Activated T-cell treated with anti-CD3 and anti-CD28 coated beads for 48 hours (primary cell): Measurements from ENCODE around the gene NCBP3.
"Not testable (repeated sequence)": the region's sequence is repeated elsewhere in the genome, so short reads cannot be mapped to it uniquely, and the experiment has no call there.

Experiments used
- DNase-seq: peaks from one replicate; pipeline ENCODE4 v3.0.0-alpha.2; 2020; ENCODE audit warnings: low read depth

The NCBP3 gene

GRCh38 chr17:3792481-3792880 is 53.6 kb downstream of the NCBP3 start:
- DNase-seq, result no peak

GRCh38 chr17:3788200-3788599 is 57.8 kb downstream of the NCBP3 start:
- no peak for DNase-seq

GRCh38 chr17:3785323-3785722 is 60.7 kb downstream of the NCBP3 start:
- not testable (repeated sequence) for DNase-seq

DNA sequence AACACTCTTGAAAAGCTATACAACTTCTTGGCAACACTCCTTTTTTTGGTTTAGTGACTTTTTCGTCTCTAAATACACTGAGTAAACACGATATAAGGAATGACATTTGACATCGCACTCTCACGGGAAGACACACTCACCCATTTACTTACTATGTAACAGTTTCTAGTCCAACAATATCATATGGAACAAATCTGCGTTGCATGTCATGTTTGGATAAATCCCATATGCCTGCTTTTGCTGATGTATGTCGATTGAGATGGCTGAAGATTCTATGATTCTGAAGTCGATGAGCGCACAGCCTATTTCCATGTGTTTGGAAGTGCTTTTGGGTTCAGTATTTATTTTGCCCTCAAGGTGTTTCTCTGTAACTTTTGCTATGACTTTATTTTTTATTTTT is 63.3 kb downstream of the NCBP3 start:
- DNase-seq, result no peak

GRCh38 chr17:3780986-3781385 is 65.1 kb downstream of the NCBP3 start:
- no peak for DNase-seq

DNA sequence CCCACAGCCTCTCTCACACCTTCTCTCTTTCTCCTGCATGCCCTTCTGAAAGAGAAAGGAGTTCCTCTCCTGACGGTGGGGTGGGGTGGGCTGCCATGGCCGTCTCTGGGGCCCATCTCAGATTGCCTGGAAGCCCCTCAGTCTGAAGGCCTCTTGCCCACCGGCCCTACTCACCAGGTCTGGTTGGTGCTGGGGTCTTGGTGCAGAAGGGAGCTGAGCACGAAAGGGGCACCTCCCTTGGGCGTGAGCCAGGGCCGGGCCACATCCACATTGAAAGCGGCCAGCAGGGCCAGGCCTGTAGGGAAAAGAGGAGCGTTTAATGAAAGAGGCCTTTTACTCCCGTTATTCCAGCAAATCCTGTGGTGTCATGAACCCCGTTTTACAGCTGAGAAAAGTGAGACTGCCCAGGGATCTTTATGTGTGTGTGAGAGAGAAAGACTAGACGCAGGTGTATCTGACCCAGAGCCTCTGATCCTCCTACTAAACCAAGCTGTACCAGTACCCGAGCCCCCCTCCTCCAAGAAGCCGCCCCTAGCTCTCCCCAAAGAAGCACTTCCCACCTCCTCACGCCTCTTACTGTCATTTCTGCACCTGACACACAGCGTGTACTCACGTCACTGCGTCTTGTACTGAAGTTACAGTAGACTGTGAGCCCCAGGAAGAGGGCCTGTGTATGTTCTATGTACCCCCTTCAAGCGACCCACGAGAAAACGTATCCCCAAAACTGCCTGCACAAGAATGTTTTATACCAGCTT is 68.5 kb downstream of the NCBP3 start:
- no peak for DNase-seq

- no peak for DNase-seq
Observed at GRCh38 chr17:3773966-3774365, 72.1 kb downstream of the NCBP3 start.

DNA sequence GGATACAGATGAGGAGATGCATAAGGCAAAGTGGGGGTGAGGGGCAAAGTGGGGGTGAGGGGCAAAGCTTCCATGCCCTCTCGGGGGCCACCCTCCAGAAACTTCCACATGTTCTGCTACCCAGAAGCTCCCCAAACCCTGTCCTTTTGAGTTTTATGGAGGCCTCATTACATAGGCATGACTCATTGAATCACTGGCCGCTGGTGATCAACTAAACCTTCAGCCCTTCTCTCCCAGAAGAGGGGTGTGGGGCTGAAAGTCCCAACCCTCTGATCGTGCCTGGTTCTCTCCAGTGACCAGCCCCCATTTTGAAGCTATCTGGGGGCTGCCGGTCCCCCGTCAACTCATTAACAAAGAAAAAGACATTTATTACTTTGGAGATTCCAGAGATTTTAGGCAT is 72.5 kb downstream of the NCBP3 start:
- no peak for DNase-seq

DNA sequence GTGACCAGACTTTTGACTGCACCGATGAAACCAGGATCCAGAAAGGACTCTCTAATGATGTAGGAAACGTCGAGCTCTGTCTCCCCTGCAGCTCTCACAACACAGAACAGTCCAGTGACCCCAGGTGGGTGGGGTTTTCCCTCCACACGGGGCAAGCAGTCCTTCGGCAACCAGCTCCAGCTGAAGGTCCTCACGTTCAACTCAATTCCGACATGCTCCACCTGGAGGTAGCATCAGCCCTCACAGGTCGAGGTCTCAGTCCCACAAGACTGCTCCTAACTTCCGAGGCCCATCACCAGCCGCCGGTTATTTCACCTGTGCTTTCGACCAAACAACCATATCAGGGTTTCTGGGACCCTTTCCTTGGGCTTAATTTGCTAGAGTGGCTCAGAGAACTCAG is 73.3 kb downstream of the NCBP3 start:
- DNase-seq, result no peak

DNA sequence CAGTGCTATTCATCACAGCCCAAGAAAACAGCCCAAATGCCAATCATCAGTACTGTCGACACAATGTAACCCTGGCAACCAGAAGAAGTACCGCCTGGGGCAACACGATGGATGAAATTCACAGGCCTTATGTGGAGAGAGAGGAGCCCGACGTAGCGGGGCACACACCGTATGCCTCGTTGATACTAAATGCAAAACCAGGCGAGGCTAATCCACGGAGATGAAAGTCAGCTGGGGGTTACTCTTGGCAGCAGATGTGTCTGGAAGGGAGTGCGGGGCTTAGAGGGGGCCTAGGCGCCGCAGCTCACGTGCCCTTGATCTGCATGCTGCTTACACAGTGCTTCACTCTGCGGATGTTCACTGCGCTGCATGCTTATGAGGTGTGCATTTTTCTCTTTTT is 74.9 kb downstream of the NCBP3 start:
- no peak for DNase-seq

DNA sequence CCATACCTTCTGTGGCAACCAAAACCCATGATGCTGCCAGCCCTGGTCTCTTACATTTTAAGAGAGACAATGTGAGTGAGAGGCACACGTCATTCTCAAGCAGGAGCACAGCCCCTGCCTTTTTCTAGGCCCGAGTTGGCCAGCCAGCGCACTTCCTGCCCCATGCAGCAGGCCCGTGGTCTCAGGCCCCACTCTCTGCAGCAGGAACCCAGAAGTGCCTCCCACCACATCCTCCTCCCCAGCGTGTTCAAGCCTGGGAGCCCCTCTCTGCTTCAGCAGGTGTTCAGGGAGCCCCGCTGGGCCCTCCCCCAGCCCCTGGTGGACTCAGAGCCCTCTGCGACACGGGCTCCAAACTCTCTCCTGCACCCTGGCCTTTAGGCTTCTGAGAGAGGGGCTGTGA is 75.6 kb downstream of the NCBP3 start:
- no peak for DNase-seq

DNA sequence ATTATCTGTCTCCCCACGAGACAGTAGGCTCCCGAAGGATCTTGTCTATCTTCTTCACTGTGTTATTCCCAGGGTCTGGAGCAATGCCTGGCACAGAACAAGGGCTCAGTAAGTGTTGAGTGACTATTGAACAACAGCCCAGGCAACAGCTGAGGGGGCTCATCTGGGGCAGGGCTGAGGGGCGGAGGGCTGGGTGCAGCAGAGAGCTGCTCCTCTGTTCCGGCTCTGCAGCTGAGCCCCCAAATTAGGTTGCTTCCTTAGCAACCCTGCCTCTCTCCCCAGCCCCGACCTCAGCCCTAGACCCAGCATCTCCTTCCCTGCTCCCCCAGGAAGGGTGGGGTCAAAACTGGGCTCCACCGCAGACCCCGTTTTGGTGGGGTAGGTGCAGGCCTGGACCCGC is 77.3 kb downstream of the NCBP3 start:
- DNase-seq, result no peak

- DNase-seq, result no peak
Observed at GRCh38 chr17:3768341-3768740, 77.7 kb downstream of the NCBP3 start.

GRCh38 chr17:3766779-3767178 is 79.3 kb downstream of the NCBP3 start:
- no peak for DNase-seq

DNA sequence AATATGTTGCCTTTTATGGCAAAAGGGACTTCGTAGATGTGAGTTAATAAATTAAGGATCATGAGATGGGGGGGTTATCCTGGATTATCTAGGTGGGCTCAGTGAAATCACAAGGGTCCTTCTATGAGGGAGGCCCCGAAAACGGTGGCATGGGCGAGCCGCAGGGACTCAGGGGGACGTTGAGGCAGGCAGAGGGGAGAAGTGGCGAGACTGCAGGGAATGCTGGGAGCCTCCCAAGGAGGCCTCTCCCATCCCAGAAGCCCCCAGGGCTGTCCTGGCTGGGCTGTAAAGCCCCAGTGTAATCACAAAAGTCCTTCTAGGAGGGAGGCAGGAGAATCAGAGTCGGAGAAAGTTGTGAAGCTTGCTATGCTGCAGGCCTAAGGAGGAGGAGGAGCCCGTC is 80.1 kb downstream of the NCBP3 start:
- DNase-seq, result no peak

GRCh38 chr17:3763777-3764170 is 82.3 kb downstream of the NCBP3 start:
- DNase-seq, result no peak

GRCh38 chr17:3762922-3763776 is 82.9 kb downstream of the NCBP3 start:
- no peak for DNase-seq

GRCh38 chr17:3761918-3762380 is 84.1 kb downstream of the NCBP3 start:
- DNase-seq, result no peak

DNA sequence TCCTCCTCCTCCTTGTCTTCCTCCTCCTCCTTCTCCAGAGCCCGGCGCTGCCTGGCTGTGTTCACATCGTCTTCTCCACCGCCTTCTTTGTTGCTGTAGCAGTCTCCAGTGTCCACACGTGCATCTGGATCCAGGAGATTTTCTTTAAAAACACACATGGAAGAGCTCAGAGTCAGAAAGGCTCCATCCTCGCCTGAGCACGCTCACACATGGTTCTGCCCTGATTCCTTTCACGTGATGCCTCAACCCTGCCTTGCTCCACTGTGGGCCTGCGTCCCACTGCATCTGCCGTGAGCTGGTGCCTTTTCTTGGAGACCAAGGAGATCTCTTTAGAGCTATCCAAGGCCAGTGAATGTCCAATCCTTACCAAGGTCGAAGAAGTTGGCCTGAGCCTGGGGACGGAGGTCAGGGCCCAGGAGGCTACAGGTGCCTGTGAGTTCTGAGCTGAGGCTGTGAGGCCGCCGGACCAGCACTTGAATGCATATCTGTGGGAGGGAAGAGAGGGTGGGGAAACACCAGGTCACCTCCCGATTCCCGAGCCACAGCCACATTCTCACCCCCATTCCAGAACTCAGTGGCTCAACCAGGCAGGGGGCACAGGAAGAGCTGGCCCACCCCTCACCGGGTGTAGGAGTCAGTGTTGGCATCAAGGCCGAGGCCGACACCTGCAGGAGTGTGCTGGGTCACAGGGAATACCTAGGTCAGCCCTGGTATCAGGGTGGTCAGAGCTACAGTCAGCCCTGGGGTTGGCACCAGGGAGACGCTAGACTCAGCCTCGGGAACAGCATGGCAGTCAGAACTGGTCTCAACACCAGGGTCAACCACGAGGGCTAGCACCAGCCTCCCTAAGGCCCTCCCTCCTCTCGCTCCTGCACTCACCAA is 84.8 kb downstream of the NCBP3 start:
- DNase-seq, result no peak

DNA sequence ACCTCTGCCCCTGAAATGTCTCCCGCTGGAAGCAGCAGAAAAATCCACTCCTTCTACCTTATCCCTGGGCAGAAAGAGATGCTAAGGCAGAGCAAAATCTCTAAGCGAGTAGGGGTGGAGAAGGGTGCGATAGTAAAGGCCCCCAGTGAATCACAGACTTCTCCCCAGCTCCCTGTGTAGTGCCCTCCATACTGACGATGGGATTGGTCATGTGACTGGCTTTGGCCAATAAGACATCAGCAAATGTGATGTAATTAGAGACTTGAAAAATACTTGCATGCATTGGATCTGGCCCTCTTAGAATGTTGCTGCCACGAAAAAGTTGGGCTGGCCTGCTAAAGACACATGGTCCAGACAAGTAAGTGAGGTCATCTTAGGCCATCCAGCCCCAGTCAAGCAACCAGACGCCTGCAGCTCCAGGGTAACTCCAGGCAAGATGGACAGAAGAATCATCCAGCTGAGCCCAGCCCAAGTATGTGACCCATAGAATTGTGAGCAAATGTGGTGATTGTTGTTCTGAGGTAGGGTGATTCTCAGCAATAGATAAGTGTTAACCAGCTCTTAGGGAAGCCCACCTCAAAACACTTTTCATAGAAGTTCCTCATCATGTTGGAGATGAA is 86.3 kb downstream of the NCBP3 start:
- no peak for DNase-seq

DNA sequence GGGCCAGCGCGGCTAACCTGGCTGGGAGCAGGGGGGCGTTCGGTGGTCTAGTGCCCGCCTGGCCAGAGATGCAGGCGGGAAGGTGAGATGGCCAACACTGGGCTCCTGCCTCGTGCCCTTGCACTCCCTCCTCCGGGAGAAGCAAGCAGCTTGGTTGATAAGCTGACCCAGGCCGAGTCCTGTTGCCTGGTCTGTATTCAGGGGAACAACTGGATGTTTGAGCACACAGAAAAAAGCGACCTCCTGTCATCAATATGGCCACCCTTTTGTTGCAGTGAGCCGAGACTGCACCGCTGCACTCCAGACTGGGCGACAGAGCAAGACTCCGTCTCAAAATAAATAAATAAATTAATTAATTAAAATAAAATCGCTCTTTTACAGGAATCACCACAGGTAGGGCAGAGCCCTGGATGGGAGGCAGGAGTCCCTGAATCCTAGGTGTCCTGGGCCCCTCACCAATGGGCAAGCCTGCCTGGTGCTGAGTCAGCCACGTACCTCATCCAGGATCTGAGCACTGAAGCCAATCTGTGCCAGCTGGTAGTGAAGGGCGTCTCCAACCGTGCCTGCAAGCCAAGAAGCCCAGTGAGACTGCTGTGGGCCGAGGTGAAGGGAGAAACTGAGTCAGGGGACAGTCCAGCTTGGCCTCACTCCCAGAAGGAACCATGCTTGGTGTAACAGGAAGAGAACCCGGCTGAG is 90.6 kb downstream of the NCBP3 start:
- no peak for DNase-seq
